Mesothelial cell of epicardium (in vitro differentiated cells): ENCODE results near the gene KIAA1191. TPM values are rescaled to one million over a fixed set of nuclear protein-coding genes. Genes with fewer than 3 reads are reported as not detected.
A peak's percentile ranks its signal among the peaks of the same experiment; 100 is the strongest.

ENCODE experiments used
- DNase-seq, 2 experiments: peaks; one replicate each; pipeline ENCODE4 v3.0.0; 2021; ENCODE audit warnings: low spot score in 2 of 2; ENCODE audit not compliant: unreplicated experiment in 2 of 2
- H3K27ac Mint-ChIP-seq: 2 replicates; pipeline ENCODE4 v1.8.0; 2021; ENCODE audit warnings: mixed read lengths
- H3K27me3 Mint-ChIP-seq: 2 replicates; pipeline ENCODE4 v1.8.0; 2021; ENCODE audit warnings: low read depth, mixed read lengths
- H3K36me3 Mint-ChIP-seq: 2 replicates; pipeline ENCODE4 v1.8.0; 2021; ENCODE audit warnings: mixed read lengths
- H3K4me1 Mint-ChIP-seq: 2 replicates; pipeline ENCODE4 v1.8.0; 2021; ENCODE audit warnings: mixed read lengths
- H3K4me3 Mint-ChIP-seq: 2 replicates; pipeline ENCODE4 v1.8.0; 2021; ENCODE audit warnings: mild to moderate bottlenecking, moderate library complexity, mixed read lengths
- H3K9me3 Mint-ChIP-seq: 2 replicates; pipeline ENCODE4 v1.8.0; 2021; ENCODE audit warnings: mixed read lengths
- total RNA-seq: library from RNA; stranded (reverse); gene quantifications from 3 replicates; pipeline ENCODE4 v1.2.1, GENCODE V29; 2021
- TF ChIP-seq, protein P1 (sequence below): fragments of 200-600 bp; sonication (generic); IDR thresholded peaks from one replicate; pipeline ENCODE4 v1.5.0; 2021; ENCODE audit warnings: antibody characterized with exemption; ENCODE audit not compliant: unreplicated experiment

Gene KIAA1191
- total RNA-seq, 1 donor from 2014 or later, result 91.3 TPM

DNA sequence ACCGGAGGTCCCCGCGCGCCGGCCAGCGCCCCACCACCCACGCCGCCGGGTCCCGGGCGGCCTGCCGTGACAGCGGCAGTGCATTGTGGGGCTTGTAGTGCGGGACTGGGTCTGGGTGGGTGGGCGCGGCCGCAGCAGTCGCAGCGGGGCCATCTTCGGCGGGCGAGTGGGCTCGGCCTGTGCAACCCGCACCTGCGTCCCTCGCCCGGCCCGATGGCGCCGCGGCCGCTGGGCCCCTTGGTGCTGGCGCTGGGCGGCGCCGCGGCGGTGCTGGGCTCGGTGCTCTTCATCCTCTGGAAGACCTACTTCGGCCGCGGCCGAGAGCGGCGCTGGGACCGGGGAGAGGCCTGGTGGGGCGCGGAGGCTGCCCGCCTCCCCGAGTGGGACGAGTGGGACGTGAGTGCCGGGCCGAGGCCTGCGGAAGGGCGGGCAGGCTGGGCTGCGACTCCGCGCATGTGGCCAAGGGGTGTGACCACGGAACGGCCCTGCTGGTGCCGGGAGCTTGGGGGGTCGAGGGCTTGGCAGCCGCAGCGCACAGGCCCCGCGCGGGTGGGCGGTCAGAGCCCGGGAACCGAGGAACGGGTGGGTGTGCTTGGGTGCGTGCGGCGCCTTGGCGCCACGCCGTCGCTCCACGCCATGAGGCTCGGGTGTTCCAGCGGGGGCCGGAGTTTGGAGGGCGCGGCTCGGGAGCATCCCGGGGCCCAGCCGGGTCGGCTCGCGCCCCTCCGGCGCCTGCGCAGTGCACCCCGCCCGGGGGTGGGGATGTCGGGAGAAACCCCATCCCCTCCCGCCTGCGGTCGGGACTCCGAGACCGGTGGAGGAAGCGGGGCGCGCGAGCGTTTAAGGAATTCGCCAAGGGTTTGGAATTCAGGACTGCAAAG, 4.0 kb upstream of the KIAA1191 start, which contains the start of gene ARL10:
TSS of gene ARL10 (plus strand) at position 137 of the 881 bp plus-strand sequence. CDS start at position 214, 77 bp downstream.
- TF ChIP-seq, protein P1, sequence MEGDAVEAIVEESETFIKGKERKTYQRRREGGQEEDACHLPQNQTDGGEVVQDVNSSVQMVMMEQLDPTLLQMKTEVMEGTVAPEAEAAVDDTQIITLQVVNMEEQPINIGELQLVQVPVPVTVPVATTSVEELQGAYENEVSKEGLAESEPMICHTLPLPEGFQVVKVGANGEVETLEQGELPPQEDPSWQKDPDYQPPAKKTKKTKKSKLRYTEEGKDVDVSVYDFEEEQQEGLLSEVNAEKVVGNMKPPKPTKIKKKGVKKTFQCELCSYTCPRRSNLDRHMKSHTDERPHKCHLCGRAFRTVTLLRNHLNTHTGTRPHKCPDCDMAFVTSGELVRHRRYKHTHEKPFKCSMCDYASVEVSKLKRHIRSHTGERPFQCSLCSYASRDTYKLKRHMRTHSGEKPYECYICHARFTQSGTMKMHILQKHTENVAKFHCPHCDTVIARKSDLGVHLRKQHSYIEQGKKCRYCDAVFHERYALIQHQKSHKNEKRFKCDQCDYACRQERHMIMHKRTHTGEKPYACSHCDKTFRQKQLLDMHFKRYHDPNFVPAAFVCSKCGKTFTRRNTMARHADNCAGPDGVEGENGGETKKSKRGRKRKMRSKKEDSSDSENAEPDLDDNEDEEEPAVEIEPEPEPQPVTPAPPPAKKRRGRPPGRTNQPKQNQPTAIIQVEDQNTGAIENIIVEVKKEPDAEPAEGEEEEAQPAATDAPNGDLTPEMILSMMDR, result no peak
- H3K36me3 Mint-ChIP-seq, result peaks cover 19% of the 10 kb centered on the region
- H3K27me3 Mint-ChIP-seq, result peaks cover 17% of the 10 kb centered on the region
- no peaks in the 10 kb centered on the region for H3K9me3 Mint-ChIP-seq
- peaks cover 8% of the 10 kb centered on the region for H3K4me1 Mint-ChIP-seq
- no peak within 1 kb of the TSS for H3K27ac Mint-ChIP-seq
- peak within 1 kb of the TSS; percentile 69 for H3K4me3 Mint-ChIP-seq
- peak; percentile 46 to 69 for DNase-seq

DNA sequence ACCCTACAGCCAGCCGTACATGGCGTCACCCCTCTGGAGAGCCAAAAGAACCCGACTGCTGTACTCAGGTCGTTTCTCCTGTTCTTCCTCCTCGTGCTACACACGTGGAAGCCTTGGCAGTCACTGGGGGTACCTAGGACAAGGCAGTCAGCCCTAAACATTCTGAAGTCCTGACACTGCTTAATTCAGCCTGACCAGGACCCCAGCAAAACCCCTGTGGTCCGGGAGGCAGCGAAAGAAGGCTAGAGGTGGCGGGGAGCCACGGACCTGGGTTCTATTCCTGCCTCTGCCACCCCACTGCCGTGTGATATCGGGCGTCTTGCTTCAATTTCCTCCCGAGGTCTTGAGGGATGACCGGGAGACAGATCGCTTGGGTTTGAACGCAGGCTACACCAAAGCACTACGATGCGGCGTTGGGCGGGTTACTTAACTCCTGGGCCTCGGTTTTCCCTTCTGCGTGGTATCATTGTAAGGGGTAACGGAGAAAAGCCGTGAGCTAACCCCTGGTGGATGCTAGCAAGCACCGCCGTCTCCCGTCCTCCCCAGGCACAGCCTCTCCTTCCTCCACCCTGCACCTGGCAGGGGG, 3.3 kb upstream of the KIAA1191 start:
- Mint-ChIP-seq H3K4me1 (peaks cover 8% of the 10 kb centered on the region), H3K27ac (no peak overlapping the region), H3K4me3 (peak overlapping the region; percentile 54), H3K9me3 (no peaks in the 10 kb centered on the region), H3K36me3 (peaks cover 15% of the 10 kb centered on the region), H3K27me3 (peaks cover 17% of the 10 kb centered on the region)
- no peak for DNase-seq
- TF ChIP-seq, protein P1, result no peak

DNA sequence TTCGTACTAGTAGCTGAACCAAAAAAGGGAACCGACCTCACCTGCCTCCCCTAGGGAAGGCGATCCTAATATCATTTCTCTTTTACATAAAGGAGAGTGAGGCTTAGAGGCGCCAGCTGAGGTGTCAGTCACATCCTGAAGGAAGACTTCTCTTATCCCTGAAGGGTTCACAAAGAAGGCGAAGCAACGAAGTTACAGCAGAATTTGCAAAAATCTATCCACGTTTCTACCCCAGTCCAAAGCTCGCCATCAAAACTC, 598 bp upstream of the KIAA1191 start:
- no peak for DNase-seq
- Mint-ChIP-seq H3K27ac (no peak overlapping the region), H3K27me3 (peaks cover 17% of the 10 kb centered on the region), H3K36me3 (peaks cover 10% of the 10 kb centered on the region), H3K9me3 (no peaks in the 10 kb centered on the region), H3K4me3 (peak overlapping the region; percentile 99), H3K4me1 (peaks cover 13% of the 10 kb centered on the region)
- TF ChIP-seq, protein P1, result no peak

DNA sequence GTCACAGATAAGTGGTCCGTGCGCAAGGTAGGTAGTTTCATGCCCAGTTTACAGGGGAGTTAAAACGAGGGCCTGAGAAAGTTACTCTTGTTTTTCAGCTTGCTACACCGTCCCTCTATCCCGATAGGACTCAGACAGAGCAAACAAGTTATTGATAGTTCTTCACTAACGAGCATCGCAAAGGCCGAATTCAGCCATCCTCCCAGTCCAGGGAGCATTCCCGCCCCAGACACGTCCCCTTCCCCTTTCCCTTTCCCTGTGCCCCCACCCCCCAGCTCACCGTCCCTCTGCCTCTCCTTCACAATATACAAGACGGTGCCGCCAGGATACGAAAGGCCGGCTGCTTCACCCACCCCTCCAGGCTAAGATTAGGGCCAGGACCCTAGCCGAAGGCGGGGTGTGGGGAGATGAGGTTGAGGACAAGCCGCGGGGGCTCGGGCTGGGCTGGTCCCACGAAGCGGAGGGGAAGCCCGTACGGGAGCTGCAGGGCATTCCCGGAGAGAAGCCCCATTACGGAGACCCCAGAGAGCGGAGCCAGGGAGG, 599 bp downstream of the KIAA1191 start:
- no peak for DNase-seq
- H3K27ac Mint-ChIP-seq, result peak overlapping the region; percentile 98
- peak overlapping the region; percentile 99 for H3K4me3 Mint-ChIP-seq
- H3K27me3 Mint-ChIP-seq, result peaks cover 17% of the 10 kb centered on the region
- peaks cover 11% of the 10 kb centered on the region for H3K36me3 Mint-ChIP-seq
- TF ChIP-seq, protein P1, result no peak
- no peaks in the 10 kb centered on the region for H3K9me3 Mint-ChIP-seq
- peaks cover 9% of the 10 kb centered on the region for H3K4me1 Mint-ChIP-seq

DNA sequence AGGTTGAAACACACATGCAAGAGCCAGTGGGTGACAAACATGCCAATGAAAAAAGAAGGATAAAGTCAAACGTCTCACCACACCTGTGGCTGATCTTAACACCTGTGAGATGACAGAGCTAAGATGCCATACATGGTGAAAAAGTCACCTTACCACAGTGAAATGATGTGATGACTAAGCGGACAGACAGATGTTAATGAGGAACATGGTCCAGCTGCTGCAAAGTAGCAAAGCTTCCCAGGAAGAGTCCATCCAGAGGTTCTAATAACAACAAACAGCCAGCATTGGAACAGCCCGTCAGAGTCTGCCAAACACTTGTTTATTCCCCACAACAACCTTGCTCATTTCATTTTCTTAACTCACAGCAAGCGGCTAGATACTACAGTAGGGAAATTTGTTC, 1.9 kb downstream of the KIAA1191 start:
- Mint-ChIP-seq H3K27me3 (peaks cover 17% of the 10 kb centered on the region), H3K4me3 (peak overlapping the region; percentile 61), H3K36me3 (peaks cover 15% of the 10 kb centered on the region), H3K27ac (peak overlapping the region; percentile 74), H3K9me3 (no peaks in the 10 kb centered on the region), H3K4me1 (peaks cover 9% of the 10 kb centered on the region)
- no peak for DNase-seq
- TF ChIP-seq, protein P1, result no peak
